Heart right ventricle (tissue), 16 donors: ENCODE results near the gene IMMP2L. TPM values are rescaled to one million over a fixed set of nuclear protein-coding genes. Genes with fewer than 3 reads are reported as not detected.

Experiments
- ATAC-seq, 8 donors: fragments of 200-7000 bp; cut with Tn5 transposase; one replicate each; pipeline ENCODE4 v1.9.1; 2020; ENCODE audit warnings: mild to moderate bottlenecking in 8 of 8, moderate library complexity in 8 of 8, moderate number of reproducible peaks in 1 of 8
- DNase-seq, 2 donors: peaks; one replicate each; pipeline ENCODE4 v3.0.0-alpha.2; 2020
- H3K27ac ChIP-seq, 10 donors: fragments of 200-600 bp; sonication (generic) in 2 of 10; one replicate each; pipeline versions ENCODE4 v1.5.0 to v1.8.0; 2020 to 2022; ENCODE audit warnings: mild to moderate bottlenecking in 3 of 10
- H3K27me3 ChIP-seq, 7 donors: fragments of 200-600 bp; one replicate each; pipeline ENCODE4 v1.8.0; 2021 to 2022; ENCODE audit warnings: mild to moderate bottlenecking in 2 of 7
- H3K36me3 ChIP-seq, 9 donors: fragments of 200-600 bp; sonication (generic) in 1 of 9; one replicate each; pipeline versions ENCODE4 v1.5.0 to v1.8.0; 2020 to 2022; ENCODE audit warnings: mild to moderate bottlenecking in 2 of 9
- H3K4me1 ChIP-seq, 9 donors: fragments of 200-600 bp; sonication (generic) in 1 of 9; one replicate each; pipeline versions ENCODE4 v1.5.0 to v1.8.0; 2020 to 2022; ENCODE audit warnings: mild to moderate bottlenecking in 4 of 9
- H3K4me3 ChIP-seq, 10 donors: fragments of 200-600 bp; sonication (generic) in 2 of 10; one replicate each; pipeline versions ENCODE4 v1.5.0 to v1.8.0; 2020 to 2022; ENCODE audit warnings: mild to moderate bottlenecking in 7 of 10, moderate library complexity in 2 of 10
- H3K9me3 ChIP-seq, 11 donors: fragments of 200-600 bp in 10 of 11; sonication (generic) in 2 of 11; one replicate each; pipeline versions ENCODE4 v1.5.0 to v1.8.0; 2013 to 2022; ENCODE audit warnings: mild to moderate bottlenecking in 2 of 11, control low read depth in 1 of 11, moderate library complexity in 1 of 11
- WGBS, 2 donors: extraction: QIAGEN DNeasy Blood & Tissue Kit; methylation state at CpG; one replicate each; pipeline ENCODE4 v1.1.7; 2013; ENCODE audit warnings: inconsistent platforms in 1 of 2; 5-methylcytosine and 5-hydroxymethylcytosine counted together
- intact Hi-C, 10 donors: fragments of 100-400 bp; cut with DNase I; formaldehyde crosslinking; loops; one replicate each; pipeline versions ENCODE4 v1.11.1 to v1.14.2; 2022
- polyA plus RNA-seq, 2 donors: library from polyadenylated mRNA; stranded (reverse); fragments of 200-250 nt; gene quantifications; one replicate each; pipeline ENCODE4 v1.2.3, GENCODE V29; 2013
- total RNA-seq, 10 donors: library from RNA; stranded (reverse); fragmentation: NEBNext Ultra II Directional in 3 of 10; extraction: Animal tissue kit (Norgen Biotek cat#: 25700) in 3 of 10; gene quantifications; one replicate each; pipeline versions ENCODE4 v1.2.1 to v1.2.4, GENCODE V29; 2021 to 2023
- TF ChIP-seq, protein P1 (sequence below), 9 donors: fragments of 200-600 bp; sonication (generic) in 2 of 9; IDR thresholded peaks; one replicate each; pipeline versions ENCODE4 v1.5.0 to v1.8.0; 2021 to 2022; ENCODE audit warnings: antibody characterized with exemption in 9 of 9, mild to moderate bottlenecking in 5 of 9, moderate library complexity in 1 of 9
- donor health status: Arrhythmogenic right ventricular cardiomyopathy.
- donor health status: ischemic (EF 13 %, LVEDD 7.1; RV severe dilation, severe dysfunction).
- donor health status: healthy with polysubstance abuse.
- donor health status: DM: no; HTN: yes; CAD: no.
- donor health status: DM: no; HTN: no; CAD: no.
- donor health status: ischemic (EF 25% LVEDD 6.9; RV normal size, moderate dysfunction).
- donor health status: ischemic (EF 25% LVEDD 5.7; RV mildly dilated, moderate dysfunction).
- donor health status: healthy.
- donor health status: DM: yes; HTN: yes; CAD: no.
- donor health status: Ischemic cardiomyopathy.
- donor health status: ischemic (EF 35%, LVEDD 5.7; RV mildly dilated, moderate dysfunction).
- donor health status: nonischemic (EF 11% LVEDD 7.7; RV severe dilation, severe dysfunction).
- donor health status: DM: yes; HTN: yes; CAD: no.
- donor health status: PGD.
- donor health status: ischemic (EF 29% LVEDD 5.4; RV normal size, mild dysfunction).
- donor health status: nonischemic (EF 23%, LVEDD 6.1; RV moderate dilation, normal function).

The IMMP2L gene
- total and polyA plus RNA-seq, 12 donors: 4.3 to 20.8 (median 17.3) TPM

DNA sequence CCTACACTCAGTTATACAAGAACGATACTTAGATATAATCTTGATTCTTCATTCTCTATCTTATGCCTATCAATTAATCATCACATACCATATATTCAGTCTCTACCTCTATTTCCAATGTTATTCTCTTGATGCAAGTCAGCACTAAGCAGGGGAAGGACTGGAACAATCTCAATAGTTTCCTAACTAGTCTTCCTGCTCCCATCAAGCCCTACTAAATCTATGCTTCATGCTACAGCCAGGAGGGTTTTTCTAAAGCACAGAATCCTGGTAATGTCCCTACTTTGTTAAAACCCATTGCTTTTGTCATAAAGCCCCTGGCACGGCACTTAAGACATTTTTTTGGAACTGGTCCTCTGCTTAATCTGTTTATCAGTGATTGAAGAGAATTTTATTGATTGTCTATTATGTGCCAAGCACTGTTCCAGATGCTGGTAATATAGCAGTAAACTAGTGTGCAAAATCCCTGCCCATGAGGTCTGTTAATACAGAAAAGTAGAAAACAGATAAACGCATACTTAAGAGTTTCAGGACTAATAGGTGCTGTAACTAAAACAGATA, 794.7 kb downstream of the IMMP2L start:
- intact Hi-C loops: no loop called here
- H3K27ac ChIP-seq: no peak overlapping the region
- 89 to 93% methylated on average over 3 of the region's 3 CpGs for WGBS, 2 donors

DNA sequence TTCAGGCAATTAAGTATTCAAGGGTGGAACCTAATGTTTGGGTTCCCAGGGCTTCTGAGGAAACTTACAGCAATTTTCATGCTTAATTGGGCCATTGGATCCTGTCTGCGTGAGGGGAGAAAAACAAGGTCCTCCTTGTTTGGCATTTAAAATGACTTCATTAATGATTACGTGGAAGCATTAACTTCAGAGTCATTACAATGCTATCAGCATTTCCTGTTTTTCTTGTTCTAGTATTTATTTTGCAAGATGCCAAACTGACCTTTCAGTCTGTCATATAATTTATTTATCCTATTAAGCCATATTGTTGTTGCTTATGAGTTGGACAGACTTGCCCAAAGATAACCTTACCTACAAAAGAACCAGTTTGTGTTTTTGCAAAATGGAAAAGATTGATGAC, 795.4 kb downstream of the IMMP2L start:
- H3K9me3 ChIP-seq: no peaks in the 10 kb centered on the region
- 58 to 63% methylated on average over 2 of the region's 2 CpGs for whole genome bisulfite sequencing, 2 donors
- no peaks in the 10 kb centered on the region for H3K27me3 ChIP-seq
- TF ChIP-seq, protein P1, sequence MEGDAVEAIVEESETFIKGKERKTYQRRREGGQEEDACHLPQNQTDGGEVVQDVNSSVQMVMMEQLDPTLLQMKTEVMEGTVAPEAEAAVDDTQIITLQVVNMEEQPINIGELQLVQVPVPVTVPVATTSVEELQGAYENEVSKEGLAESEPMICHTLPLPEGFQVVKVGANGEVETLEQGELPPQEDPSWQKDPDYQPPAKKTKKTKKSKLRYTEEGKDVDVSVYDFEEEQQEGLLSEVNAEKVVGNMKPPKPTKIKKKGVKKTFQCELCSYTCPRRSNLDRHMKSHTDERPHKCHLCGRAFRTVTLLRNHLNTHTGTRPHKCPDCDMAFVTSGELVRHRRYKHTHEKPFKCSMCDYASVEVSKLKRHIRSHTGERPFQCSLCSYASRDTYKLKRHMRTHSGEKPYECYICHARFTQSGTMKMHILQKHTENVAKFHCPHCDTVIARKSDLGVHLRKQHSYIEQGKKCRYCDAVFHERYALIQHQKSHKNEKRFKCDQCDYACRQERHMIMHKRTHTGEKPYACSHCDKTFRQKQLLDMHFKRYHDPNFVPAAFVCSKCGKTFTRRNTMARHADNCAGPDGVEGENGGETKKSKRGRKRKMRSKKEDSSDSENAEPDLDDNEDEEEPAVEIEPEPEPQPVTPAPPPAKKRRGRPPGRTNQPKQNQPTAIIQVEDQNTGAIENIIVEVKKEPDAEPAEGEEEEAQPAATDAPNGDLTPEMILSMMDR (IDR thresholded peaks at IDR 0.05): no peak
- ATAC-seq (no peak), DNase-seq (no peak)
- H3K4me1 ChIP-seq: peaks cover 0 to 7% (median 0%) of the 10 kb centered on the region in 9 donors
- no peak overlapping the region for H3K27ac ChIP-seq
- intact Hi-C loops: no loop called here
- no peaks in the 10 kb centered on the region for H3K36me3 ChIP-seq
- no peak overlapping the region for H3K4me3 ChIP-seq

More for the DNA sequence above, 794.7 kb downstream of the IMMP2L start:
- TF ChIP-seq, protein P1 (IDR thresholded peaks at IDR 0.05): no peak
- Histone ChIP-seq H3K4me1 (peaks cover 0 to 7% (median 0%) of the 10 kb centered on the region in 9 donors), H3K4me3 (no peak overlapping the region), H3K27me3 (no peaks in the 10 kb centered on the region), H3K9me3 (no peaks in the 10 kb centered on the region), H3K36me3 (no peaks in the 10 kb centered on the region)
- no peak for DNase-seq
- no peak for ATAC-seq

DNA sequence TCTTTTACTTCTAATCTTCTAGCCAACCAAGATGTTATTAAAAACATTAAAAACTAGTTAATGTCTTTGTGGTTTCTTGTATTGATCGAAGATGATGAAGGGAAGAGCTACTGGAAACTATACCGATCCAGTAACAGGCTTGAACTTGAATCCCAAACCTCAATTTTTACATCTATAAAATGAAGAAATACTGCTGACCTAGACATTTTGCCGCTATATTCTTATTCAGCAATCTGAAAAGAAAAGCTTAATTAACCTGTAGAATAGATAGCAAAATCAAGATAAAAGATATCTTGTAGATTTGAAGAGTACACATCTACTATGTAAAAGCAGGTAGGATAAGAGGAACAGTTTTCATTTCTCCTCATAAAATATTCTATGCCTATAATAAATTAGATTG, 797.4 kb downstream of the IMMP2L start:
- DNase-seq (no peak), ATAC-seq (no peak)
- Histone ChIP-seq H3K4me1 (peaks cover 0 to 7% (median 0%) of the 10 kb centered on the region in 9 donors), H3K27ac (no peak overlapping the region), H3K4me3 (no peak overlapping the region), H3K36me3 (no peaks in the 10 kb centered on the region), H3K27me3 (no peaks in the 10 kb centered on the region), H3K9me3 (no peaks in the 10 kb centered on the region)
- TF ChIP-seq, protein P1 (IDR thresholded peaks at IDR 0.05): no peak
- 94 to 99% methylated on average over 3 of the region's 3 CpGs for WGBS, 2 donors
- intact Hi-C loops: no loop called here

DNA sequence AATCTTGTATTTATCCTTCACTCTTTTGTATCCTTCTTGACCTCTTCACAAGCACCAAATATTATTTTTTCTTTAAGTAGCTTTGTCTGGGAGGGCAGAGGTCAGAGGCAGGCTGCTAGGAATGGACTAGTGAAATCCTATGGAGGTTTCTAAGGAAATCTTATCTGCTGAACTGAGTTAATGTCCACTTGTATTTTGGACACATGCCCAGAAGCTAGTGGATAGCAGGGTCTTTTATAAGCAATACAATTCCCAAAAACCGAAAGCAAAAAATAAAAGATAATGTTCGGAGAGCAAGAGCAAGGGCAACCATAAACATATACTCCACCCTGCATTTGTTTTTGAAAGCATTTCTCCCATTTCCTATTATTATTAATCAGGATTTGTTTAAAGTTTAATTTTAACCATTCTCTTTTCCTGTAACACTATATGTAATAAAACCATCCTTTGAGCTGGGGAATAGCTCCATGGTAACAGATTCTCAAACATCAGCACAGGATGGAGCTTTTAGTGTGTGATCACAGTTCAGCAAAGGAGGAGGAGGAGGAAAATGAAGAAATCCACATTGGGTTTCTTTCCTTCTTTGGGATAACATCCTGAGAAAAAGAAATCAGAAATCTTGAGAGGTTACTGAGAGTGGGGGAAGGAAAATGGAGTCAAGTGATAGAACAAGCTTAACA, 799.6 kb downstream of the IMMP2L start:
- no peaks in the 10 kb centered on the region for H3K27me3 ChIP-seq
- H3K4me1 ChIP-seq: peaks cover 0 to 7% (median 0%) of the 10 kb centered on the region in 9 donors
- H3K27ac ChIP-seq: no peak overlapping the region
- ATAC-seq: no peak
- no peak for DNase-seq
- 27 to 30% methylated on average over 2 of the region's 2 CpGs for WGBS, 2 donors
- TF ChIP-seq, protein P1 (IDR thresholded peaks at IDR 0.05): no peak
- intact Hi-C loops: no loop called here
- no peak overlapping the region for H3K4me3 ChIP-seq
- no peaks in the 10 kb centered on the region for H3K36me3 ChIP-seq
- no peaks in the 10 kb centered on the region for H3K9me3 ChIP-seq
